Measurements from ENCODE around the gene HIGD2A.

HIGD2A gene

GRCh38 chr5:176418251-176418650 lies 29.7 kb downstream of the HIGD2A start:
- DNase-seq, result no peak

GRCh38 chr5:176420086-176420485 lies 31.5 kb downstream of the HIGD2A start:
- DNase-seq, result no peak

DNA sequence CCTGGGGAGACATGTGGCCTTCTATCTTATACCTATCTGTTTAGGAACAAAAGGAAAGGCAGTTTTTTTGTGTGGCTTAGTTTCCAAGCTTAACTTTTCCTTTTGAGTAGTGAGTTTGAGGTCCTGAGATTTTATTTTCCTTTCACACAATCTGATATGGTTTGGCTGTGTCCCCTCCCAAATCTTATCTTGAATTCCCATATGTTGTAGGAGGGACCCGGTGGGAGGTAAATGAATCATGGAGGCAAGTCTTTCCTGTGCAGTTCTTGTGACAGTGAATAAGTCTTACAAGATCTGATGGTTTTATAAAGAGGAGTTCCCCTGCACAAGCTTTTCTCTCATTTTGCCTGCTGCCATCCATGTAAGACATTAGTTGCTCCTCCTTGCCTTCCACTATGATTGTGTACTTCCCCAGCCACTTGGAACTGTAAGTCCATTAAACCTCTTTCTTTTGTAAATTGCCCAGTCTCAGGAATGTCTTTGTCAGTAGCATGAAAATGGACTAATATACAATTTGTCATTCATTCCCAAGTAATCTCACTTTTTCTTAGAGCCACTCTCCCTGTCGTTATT lies 32.5 kb downstream of the HIGD2A start:
- DNase-seq, result no peak

DNA sequence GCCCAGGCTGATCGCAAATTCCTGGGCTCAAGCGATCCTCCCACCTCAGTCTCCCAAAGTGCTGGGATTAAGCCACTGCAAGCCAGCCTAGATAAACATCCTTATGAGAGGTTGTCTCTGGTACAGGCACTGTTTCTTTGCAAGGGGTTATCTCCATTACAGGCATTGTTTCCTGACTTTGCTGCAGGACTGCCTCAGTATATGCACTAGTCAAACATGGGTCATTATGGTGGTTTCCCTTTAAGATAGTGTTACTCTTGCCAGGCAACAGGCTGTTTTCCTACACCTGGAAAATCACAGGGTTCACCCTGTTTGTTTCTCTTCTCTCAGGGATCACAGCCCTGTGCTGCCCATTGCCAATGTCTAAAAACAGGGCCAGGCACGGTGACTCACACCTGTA lies 35.6 kb downstream of the HIGD2A start:
- DNase-seq, result no peak

- DNase-seq, result no peak
Measured at GRCh38 chr5:176425138-176425537, 36.6 kb downstream of the HIGD2A start.

DNA sequence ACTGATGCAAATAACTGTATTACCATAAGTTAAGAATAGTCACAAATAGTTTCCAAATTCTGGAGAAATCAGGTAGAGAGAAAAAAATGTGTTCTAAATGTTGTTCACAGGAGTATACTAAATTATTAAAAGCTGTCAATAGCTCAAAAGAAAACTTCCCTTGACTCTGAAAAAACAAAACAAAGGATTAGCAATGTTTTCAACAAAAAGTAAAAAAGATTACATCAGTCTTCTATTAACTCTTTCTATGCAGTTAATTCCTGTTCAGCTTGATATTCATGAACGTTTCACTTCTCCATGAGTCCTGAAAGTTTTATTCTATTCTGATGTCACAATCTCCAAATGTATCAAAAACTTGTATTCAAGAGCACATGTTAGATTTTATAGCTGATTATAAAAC lies 37.2 kb downstream of the HIGD2A start:
- DNase-seq, result no peak

DNA sequence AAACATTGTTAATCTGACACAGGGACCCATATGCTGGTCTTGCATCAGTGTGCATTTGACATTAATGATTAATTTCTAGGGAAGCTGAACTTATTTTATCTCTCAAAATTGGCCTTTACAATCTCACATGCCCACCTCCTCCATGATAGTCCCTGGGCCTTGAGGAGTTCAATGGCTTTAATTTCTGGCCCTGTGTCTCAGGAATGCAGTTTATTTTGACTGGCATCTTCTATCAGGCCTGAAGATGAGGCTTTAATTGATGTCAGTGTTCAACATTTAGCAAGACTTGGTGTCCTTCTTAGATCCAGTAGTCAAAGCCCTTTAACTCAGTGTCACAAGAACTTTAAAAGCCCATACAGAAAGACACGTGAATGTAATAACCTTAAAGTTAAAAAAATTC lies 38.3 kb downstream of the HIGD2A start:
- DNase-seq, result no peak

- DNase-seq, result no peak
Measured at GRCh38 chr5:176427971-176428370, 39.4 kb downstream of the HIGD2A start.

- no peak for DNase-seq
Measured at GRCh38 chr5:176429972-176430371, 41.4 kb downstream of the HIGD2A start.

DNA sequence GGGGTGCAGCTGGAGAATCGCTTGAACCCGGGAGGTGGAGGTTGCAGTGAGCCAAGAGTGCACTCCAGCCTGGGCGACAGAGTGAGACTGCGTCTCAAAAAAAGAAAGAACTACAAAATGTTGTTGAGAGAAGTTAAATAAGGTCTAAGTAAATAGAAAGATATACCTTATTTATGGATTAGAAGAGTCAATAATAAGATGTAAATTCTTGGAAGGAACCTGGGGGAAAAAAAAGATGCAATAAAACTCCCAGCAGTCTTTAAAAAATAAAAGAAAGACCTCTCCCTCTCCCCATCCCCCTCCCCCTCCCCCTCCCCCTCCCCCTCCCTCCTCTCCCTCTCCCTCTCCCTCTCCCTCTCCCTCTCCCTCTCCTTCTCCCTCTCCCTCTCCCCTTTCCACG lies 44.2 kb downstream of the HIGD2A start:
- DNase-seq, result no peak

- DNase-seq, result no peak
Measured at GRCh38 chr5:176436656-176437055, 48.1 kb downstream of the HIGD2A start.

DNA sequence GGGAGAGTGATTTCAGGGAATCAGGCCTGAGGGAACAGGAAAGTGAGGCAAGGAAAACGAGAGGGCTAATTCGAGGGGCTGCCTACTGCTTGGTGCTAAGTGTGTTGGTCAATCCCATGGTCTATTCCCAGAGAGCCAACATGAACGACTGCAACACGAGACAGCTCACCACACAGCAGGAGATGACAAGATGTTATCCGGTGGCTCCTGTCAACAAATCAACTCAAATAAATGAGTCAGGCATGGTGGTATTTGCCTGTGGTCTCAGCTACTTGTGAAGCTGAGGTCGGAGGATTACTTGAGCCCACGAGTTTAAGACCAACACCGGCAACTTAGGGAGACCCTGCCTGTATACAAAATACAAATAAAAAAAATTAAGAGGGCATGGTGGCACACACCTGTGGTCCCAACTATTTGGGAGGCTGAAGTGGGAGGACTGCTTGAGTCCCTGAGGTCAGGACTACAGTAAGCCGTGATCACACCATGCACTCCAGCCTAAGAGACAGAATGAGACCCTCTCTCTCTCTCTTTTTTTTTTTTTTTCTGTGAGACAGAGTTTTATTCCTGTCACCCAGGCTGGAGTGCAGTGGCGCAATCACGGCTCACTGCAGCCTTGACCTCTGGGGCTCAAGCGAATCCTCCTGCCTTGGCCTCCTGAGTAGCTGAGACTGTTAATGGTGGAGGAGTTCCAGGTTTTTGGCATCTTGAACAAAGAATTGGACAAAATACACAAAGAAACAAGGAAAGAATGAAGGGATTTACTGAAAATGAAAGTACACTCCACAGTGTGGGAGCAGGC lies 50.6 kb downstream of the HIGD2A start:
- DNase-seq, result no peak
